Measurements from ENCODE around the gene RPTOR. TPM values are rescaled to one million over a fixed set of nuclear protein-coding genes. Genes with fewer than 3 reads are reported as not detected.

Gene RPTOR
- total RNA-seq, 1 donor from 2014 or later, result 65.9 TPM

DNA sequence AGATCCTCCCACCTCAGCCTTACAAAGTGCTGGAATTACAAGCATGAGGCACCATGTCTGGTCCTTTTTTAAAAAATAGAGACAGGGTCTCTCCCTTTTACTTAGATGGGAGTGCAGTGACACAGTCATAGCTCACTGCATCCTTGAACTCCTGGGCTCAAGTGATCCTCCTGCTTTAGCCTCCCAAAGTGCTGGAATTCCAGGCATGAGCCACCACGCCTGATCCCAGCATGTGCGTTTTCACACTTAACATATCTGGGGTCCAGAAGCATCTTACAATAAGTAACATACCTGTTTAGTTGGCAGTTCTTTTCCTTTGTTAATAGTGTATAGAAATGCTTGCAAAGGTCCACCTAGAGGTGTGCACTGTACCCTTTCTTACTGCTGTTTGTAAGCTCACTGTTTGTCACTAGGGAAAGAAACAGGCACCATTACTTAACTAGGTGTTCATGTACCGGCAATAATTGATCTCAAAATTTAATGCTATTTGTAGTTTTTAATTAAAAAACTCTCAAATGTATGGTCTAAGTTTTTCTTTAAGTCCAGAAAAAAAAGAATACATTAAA is 221.7 kb downstream of the RPTOR start:
- ChIA-PET CTCF (no interaction called here), POLR2A (interaction anchor here (1.4 kb wide), 1 partner anchor 8 kb away, joined by 9 read pairs; no protein-coding TSS in a partner anchor)
- H3K9me3 Mint-ChIP-seq, result no peaks in the 10 kb centered on the region
- H3K27me3 Mint-ChIP-seq, result no peaks in the 10 kb centered on the region
- ATAC-seq (ENCODE audit: low read depth) (no peak), DNase-seq (no peak)
- intact Hi-C loops (cut with micrococcal nuclease), result no loop called here
- H3K4me1 Mint-ChIP-seq, result peaks cover 37% of the 10 kb centered on the region
- H3K27ac Mint-ChIP-seq, result no peak overlapping the region
- no peak overlapping the region for H3K4me3 Mint-ChIP-seq
- peaks cover 12% of the 10 kb centered on the region for H3K36me3 Mint-ChIP-seq (ENCODE audit: low read depth)
- TF ChIP-seq, protein P1, sequence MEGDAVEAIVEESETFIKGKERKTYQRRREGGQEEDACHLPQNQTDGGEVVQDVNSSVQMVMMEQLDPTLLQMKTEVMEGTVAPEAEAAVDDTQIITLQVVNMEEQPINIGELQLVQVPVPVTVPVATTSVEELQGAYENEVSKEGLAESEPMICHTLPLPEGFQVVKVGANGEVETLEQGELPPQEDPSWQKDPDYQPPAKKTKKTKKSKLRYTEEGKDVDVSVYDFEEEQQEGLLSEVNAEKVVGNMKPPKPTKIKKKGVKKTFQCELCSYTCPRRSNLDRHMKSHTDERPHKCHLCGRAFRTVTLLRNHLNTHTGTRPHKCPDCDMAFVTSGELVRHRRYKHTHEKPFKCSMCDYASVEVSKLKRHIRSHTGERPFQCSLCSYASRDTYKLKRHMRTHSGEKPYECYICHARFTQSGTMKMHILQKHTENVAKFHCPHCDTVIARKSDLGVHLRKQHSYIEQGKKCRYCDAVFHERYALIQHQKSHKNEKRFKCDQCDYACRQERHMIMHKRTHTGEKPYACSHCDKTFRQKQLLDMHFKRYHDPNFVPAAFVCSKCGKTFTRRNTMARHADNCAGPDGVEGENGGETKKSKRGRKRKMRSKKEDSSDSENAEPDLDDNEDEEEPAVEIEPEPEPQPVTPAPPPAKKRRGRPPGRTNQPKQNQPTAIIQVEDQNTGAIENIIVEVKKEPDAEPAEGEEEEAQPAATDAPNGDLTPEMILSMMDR (IDR thresholded peaks at IDR 0.05), result no peak

DNA sequence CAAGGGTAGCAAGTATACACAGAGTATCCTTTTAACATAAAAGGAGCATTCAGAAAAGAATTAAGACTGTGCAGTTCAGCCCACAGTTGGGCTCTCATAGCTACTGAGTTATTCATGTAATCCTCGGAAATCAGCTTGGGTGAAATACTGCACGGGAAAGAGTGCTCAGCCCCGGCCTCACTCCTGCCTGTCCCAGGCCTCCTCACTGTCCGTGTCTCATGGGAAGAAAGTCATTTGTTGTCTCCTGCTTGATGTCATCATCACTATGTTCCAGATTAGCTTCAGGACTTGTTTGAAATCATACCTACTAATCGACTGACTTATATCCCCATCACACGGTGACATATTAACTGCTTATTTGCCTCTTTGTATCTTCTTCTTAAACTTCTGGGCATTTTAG is 223.8 kb downstream of the RPTOR start:
- Mint-ChIP-seq H3K9me3 (no peaks in the 10 kb centered on the region), H3K27ac (no peak overlapping the region), H3K36me3 (ENCODE audit: low read depth) (peaks cover 12% of the 10 kb centered on the region), H3K4me1 (peaks cover 31% of the 10 kb centered on the region), H3K27me3 (no peaks in the 10 kb centered on the region), H3K4me3 (no peak overlapping the region)
- TF ChIP-seq, protein P1 (IDR thresholded peaks at IDR 0.05), result no peak
- ATAC-seq (ENCODE audit: low read depth) (no peak), DNase-seq (no peak)
- ChIA-PET CTCF (no interaction called here), POLR2A (no interaction called here)
- intact Hi-C loops (cut with micrococcal nuclease), result no loop called here

DNA sequence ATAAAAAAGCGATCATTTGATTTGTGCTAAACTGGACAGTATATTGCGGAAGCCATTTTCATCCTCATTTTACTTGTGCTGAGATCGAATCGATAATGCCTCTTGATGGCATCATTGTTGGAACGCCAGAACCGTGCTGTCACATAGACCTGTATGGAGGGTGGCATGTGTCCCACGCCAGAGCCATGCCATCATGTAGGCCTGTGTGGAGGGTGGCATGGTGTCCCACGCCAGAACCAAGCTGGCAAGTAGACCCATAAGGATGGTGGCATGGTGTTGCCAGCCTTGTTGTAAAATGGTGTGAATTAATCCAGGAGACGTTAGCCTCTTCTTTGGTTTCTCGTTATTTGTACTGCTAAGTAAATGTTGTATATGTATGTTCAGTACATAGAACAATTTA is 224.3 kb downstream of the RPTOR start:
- TF ChIP-seq, protein P1 (IDR thresholded peaks at IDR 0.05), result no peak
- peaks cover 12% of the 10 kb centered on the region for H3K36me3 Mint-ChIP-seq (ENCODE audit: low read depth)
- H3K4me1 Mint-ChIP-seq, result peaks cover 35% of the 10 kb centered on the region
- intact Hi-C loops (cut with micrococcal nuclease), result no loop called here
- DNase-seq, result no peak
- no peak for ATAC-seq (ENCODE audit: low read depth)
- no peak overlapping the region for H3K4me3 Mint-ChIP-seq
- CTCF ChIA-PET, result no interaction called here
- POLR2A ChIA-PET, result no interaction called here
- H3K27me3 Mint-ChIP-seq, result no peaks in the 10 kb centered on the region
- no peak overlapping the region for H3K27ac Mint-ChIP-seq
- H3K9me3 Mint-ChIP-seq, result no peaks in the 10 kb centered on the region

DNA sequence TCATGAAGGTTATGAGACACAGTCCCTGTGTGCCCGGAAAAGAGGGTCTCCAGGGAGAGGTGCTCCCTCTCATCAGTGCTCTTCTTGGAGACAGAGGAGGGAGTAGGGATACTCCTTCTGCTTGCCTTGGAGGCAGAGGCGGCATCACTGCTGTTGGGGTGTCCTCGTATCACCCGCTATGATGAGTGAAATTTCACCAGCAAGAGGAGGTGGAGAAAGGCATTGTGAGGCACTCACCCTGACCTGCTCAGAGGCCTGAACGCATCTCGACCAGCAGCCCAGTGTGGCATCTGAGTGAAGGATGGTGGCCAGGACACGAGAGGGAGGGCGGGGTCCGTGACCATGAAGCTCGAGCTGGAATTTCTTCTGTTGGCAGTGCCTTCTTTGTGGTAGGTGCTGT is 224.9 kb downstream of the RPTOR start:
- H3K4me1 Mint-ChIP-seq, result peaks cover 40% of the 10 kb centered on the region
- H3K27me3 Mint-ChIP-seq, result no peaks in the 10 kb centered on the region
- no peak overlapping the region for H3K4me3 Mint-ChIP-seq
- H3K36me3 Mint-ChIP-seq (ENCODE audit: low read depth), result peaks cover 12% of the 10 kb centered on the region
- ChIA-PET CTCF (no interaction called here), POLR2A (no interaction called here)
- no peak for ATAC-seq (ENCODE audit: low read depth)
- intact Hi-C loops (cut with micrococcal nuclease), result no loop called here
- no peaks in the 10 kb centered on the region for H3K9me3 Mint-ChIP-seq
- H3K27ac Mint-ChIP-seq, result no peak overlapping the region
- TF ChIP-seq, protein P1 (IDR thresholded peaks at IDR 0.05), result no peak
- no peak for DNase-seq

DNA sequence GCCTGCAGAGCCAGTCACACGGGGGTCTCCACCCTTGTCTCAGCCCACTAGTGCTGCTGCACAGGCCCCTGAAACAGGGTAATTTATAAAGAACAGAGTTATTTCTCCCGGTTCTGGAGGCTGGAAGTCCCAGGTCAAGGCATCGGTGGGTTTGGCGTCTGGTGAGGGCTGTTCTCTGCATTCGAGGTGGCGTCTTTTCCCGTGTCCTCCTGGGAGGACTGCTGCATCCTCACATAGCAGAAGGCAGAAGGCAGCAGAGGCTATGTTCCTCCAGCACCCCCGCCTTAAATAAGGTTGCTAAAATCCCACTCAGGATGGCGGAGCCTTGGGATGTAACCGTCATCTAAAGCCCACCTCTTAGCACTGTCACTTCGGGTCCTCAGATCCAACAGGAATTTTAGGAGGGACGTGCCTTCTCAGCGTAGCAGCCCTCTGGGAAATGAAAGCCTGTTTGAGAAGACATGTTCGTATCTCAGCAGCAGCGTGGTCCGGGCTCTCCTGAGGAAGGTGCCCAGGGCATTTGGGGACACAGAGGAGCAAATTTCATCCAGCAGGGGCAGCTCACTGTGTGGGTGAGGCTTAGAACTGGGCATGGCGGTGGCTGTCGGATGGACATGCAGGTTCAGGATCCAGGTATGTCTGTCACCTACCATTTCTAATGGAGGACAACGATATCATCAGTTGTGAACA is 225.4 kb downstream of the RPTOR start:
- ChIA-PET POLR2A (no interaction called here), CTCF (no interaction called here)
- peaks cover 40% of the 10 kb centered on the region for H3K4me1 Mint-ChIP-seq
- no peaks in the 10 kb centered on the region for H3K27me3 Mint-ChIP-seq
- H3K9me3 Mint-ChIP-seq, result no peaks in the 10 kb centered on the region
- H3K4me3 Mint-ChIP-seq, result no peak overlapping the region
- no peak for ATAC-seq (ENCODE audit: low read depth)
- TF ChIP-seq, protein P1 (IDR thresholded peaks at IDR 0.05), result no peak
- H3K36me3 Mint-ChIP-seq (ENCODE audit: low read depth), result peaks cover 12% of the 10 kb centered on the region
- intact Hi-C loops (cut with micrococcal nuclease), result loop anchor here (5.0 kb wide), 1 partner anchor 62 kb away; no protein-coding TSS in a partner anchor
- DNase-seq, result no peak
- H3K27ac Mint-ChIP-seq, result no peak overlapping the region
